ENCODE results near the gene TRIM63.

DNA sequence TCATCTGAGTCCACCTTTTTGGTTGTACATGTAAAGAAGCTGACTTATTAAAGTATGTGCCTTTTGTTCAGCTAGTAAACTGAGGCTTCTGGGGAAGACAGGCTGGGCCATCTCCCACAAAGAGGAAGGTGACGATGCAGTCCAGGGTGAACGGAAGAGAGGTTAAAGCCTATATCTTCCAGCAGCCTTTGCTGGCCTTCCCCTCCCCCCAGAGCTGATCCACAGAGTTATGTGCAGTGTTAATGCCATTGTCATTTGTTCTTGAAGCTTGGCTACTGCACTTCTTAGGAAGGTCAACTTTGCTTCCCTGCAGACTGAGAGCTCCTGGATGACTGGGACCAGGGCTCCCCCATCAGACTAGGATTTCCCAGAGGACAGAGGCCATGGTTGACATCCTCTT is 23.7 kb downstream of the TRIM63 start:
- no peak for TF ChIP-seq POLR2A (IDR thresholded peaks at IDR 0.05)
- TF ChIP-seq, protein P1, sequence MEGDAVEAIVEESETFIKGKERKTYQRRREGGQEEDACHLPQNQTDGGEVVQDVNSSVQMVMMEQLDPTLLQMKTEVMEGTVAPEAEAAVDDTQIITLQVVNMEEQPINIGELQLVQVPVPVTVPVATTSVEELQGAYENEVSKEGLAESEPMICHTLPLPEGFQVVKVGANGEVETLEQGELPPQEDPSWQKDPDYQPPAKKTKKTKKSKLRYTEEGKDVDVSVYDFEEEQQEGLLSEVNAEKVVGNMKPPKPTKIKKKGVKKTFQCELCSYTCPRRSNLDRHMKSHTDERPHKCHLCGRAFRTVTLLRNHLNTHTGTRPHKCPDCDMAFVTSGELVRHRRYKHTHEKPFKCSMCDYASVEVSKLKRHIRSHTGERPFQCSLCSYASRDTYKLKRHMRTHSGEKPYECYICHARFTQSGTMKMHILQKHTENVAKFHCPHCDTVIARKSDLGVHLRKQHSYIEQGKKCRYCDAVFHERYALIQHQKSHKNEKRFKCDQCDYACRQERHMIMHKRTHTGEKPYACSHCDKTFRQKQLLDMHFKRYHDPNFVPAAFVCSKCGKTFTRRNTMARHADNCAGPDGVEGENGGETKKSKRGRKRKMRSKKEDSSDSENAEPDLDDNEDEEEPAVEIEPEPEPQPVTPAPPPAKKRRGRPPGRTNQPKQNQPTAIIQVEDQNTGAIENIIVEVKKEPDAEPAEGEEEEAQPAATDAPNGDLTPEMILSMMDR (IDR thresholded peaks at IDR 0.05): no peak

All from heart left ventricle (tissue), 13 donors.